ENCODE data around the gene MIS12. TPM values are rescaled to one million over a fixed set of nuclear protein-coding genes. Genes with fewer than 3 reads are reported as not detected.

Gene MIS12
- total and polyA plus RNA-seq, 2 of the 13 experiments (the other 11 are each of a cell fraction or from before 2014, with no cell fraction given): 13.4 to 28.0 TPM

DNA sequence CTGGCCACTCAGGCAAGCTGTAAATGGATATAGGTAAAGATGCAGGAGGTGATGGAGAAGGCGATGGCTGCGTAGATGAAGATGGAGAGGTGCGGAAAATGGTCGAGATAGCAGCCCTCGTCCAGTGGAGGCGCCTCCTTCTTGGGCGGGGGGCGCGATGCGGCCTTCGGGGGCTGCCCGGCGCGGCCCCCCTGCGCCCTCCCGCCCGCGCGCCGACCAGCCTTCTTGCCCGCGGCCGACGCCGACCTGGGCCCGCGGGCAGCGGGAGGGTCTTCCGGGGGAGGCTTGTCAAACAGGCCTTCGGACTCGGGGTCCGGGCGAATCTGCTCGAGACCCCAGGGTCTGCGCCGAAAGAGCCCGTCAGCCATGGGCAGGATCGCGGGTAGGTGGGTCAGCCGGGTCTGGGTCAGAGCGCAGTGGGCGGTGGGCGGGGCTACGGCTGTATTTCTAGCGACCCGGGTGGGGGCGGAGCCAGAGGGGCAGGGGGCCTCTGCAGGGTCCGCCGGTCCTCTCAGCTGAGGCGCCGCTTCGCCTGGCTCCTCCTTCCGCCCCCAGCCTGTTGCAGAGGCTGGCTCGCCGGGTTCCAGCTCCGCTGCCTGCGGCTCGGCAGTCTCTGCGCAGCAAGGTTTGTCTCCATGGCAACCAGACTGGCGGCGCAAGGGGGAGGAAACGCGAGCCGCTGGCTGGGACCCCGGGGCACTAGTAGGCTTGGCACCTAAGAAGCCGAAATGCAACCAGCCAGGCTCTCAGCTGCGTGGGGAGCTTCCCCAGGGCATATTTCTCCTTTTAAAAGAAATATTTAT is 14.4 kb downstream of the MIS12 start (continued):
- no peak for TF ChIP-seq IKZF4 (CRISPR knock-in tag; IDR thresholded peaks at IDR 0.05; ENCODE audit: borderline replicate concordance, low read depth, not compliant biosample characterization)
- TF ChIP-seq, protein P1, sequence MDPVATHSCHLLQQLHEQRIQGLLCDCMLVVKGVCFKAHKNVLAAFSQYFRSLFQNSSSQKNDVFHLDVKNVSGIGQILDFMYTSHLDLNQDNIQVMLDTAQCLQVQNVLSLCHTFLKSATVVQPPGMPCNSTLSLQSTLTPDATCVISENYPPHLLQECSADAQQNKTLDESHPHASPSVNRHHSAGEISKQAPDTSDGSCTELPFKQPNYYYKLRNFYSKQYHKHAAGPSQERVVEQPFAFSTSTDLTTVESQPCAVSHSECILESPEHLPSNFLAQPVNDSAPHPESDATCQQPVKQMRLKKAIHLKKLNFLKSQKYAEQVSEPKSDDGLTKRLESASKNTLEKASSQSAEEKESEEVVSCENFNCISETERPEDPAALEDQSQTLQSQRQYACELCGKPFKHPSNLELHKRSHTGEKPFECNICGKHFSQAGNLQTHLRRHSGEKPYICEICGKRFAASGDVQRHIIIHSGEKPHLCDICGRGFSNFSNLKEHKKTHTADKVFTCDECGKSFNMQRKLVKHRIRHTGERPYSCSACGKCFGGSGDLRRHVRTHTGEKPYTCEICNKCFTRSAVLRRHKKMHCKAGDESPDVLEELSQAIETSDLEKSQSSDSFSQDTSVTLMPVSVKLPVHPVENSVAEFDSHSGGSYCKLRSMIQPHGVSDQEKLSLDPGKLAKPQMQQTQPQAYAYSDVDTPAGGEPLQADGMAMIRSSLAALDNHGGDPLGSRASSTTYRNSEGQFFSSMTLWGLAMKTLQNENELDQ (CRISPR knock-in tag; IDR thresholded peaks at IDR 0.05; ENCODE audit: borderline replicate concordance): no peak
- TF ChIP-seq FOXK1 (CRISPR knock-in tag; IDR thresholded peaks at IDR 0.05; ENCODE audit: borderline replicate concordance, low read depth): 0 out of 2 replicates have a peak, but pooled peaks have one; percentile 28
- TF ChIP-seq ELF1 (CRISPR knock-in tag; IDR thresholded peaks at IDR 0.05): peak; percentile 63; the same call in 1 of the 2 replicates
- TF ChIP-seq MBNL3 (CRISPR knock-in tag; conservative IDR thresholded peaks at IDR 0.05): no peak
- TF ChIP-seq ZNF205 (CRISPR knock-in tag; IDR thresholded peaks at IDR 0.05): no peak
- TF ChIP-seq ZNF33B (CRISPR knock-in tag; IDR thresholded peaks at IDR 0.05): peak; percentile 72; the same call in 1 of the 2 replicates
- TF ChIP-seq, protein P2, sequence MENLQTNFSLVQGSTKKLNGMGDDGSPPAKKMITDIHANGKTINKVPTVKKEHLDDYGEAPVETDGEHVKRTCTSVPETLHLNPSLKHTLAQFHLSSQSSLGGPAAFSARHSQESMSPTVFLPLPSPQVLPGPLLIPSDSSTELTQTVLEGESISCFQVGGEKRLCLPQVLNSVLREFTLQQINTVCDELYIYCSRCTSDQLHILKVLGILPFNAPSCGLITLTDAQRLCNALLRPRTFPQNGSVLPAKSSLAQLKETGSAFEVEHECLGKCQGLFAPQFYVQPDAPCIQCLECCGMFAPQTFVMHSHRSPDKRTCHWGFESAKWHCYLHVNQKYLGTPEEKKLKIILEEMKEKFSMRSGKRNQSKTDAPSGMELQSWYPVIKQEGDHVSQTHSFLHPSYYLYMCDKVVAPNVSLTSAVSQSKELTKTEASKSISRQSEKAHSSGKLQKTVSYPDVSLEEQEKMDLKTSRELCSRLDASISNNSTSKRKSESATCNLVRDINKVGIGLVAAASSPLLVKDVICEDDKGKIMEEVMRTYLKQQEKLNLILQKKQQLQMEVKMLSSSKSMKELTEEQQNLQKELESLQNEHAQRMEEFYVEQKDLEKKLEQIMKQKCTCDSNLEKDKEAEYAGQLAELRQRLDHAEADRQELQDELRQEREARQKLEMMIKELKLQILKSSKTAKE (CRISPR knock-in tag; IDR thresholded peaks at IDR 0.05; ENCODE audit: borderline replicate concordance): no peak
- TF ChIP-seq PAWR (CRISPR knock-in tag; IDR thresholded peaks at IDR 0.05; ENCODE audit: borderline replicate concordance): no peak
- peak; percentile 32; the same call in 1 of the 2 replicates for TF ChIP-seq YEATS2 (CRISPR knock-in tag; IDR thresholded peaks at IDR 0.05; ENCODE audit: borderline replicate concordance)
- TF ChIP-seq GABPB1 (CRISPR knock-in tag; IDR thresholded peaks at IDR 0.05): peak; percentile 80
- peak; percentile 67; the same call in 1 of the 2 replicates for TF ChIP-seq HOXA3 (CRISPR knock-in tag; IDR thresholded peaks at IDR 0.05)
- TF ChIP-seq ZNF724P (CRISPR knock-in tag; IDR thresholded peaks at IDR 0.05; ENCODE audit: borderline replicate concordance): peak; percentile 52; the same call in 1 of the 2 replicates
- peak; percentile 59 for TF ChIP-seq SKI (IDR thresholded peaks at IDR 0.05; ENCODE audit: partially characterized antibody)
- TF ChIP-seq ZNF407 (CRISPR knock-in tag; IDR thresholded peaks at IDR 0.05; ENCODE audit: not compliant biosample characterization): peak; percentile 47

Data from HepG2 (cell line).